ENCODE results near the gene ZNF92.
A peak's percentile ranks its signal among the peaks of the same experiment; 100 is the strongest.

ZNF92 gene

GRCh38 chr7:65354263-65354662, 19.4 kb upstream of the ZNF92 start (continued):
- TF ChIP-seq, protein P1, sequence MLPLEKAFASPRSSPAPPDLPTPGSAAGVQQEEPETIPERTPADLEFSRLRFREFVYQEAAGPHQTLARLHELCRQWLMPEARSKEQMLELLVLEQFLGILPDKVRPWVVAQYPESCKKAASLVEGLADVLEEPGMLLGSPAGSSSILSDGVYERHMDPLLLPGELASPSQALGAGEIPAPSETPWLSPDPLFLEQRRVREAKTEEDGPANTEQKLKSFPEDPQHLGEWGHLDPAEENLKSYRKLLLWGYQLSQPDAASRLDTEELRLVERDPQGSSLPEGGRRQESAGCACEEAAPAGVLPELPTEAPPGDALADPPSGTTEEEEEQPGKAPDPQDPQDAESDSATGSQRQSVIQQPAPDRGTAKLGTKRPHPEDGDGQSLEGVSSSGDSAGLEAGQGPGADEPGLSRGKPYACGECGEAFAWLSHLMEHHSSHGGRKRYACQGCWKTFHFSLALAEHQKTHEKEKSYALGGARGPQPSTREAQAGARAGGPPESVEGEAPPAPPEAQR (tag by site-specific recombination; IDR thresholded peaks at IDR 0.05) = no peak

- H3K9me3 ChIP-seq (ENCODE audit: control insufficient read depth, insufficient read depth, low read depth, low read length) = no peaks in the 10 kb centered on the region
- POLR2A ChIA-PET = no interaction called here
- peaks cover 1% of the 10 kb centered on the region; the same call in 1 of the 2 replicates for H3K4me1 ChIP-seq (ENCODE audit: control insufficient read depth, insufficient read depth, low read length)
- H3K27ac ChIP-seq (ENCODE audit: extremely low read depth, low read depth, low read length) = no peak overlapping the region
- H3K36me3 ChIP-seq (ENCODE audit: control insufficient read depth in 2 of 2, insufficient read depth in 1 of 2, low read length in 2 of 2) = no peaks in the 10 kb centered on the region
- H3K4me3 ChIP-seq (ENCODE audit: low read depth, low read length) = no peak overlapping the region
- CTCF ChIA-PET = no interaction called here
- TF ChIP-seq, protein P2, sequence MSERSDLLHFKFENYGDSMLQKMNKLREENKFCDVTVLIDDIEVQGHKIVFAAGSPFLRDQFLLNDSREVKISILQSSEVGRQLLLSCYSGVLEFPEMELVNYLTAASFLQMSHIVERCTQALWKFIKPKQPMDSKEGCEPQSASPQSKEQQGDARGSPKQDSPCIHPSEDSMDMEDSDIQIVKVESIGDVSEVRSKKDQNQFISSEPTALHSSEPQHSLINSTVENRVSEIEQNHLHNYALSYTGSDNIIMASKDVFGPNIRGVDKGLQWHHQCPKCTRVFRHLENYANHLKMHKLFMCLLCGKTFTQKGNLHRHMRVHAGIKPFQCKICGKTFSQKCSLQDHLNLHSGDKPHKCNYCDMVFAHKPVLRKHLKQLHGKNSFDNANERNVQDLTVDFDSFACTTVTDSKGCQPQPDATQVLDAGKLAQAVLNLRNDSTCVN (tag by site-specific recombination; optimal IDR thresholded peaks at IDR 0.05) = no peak
- no peak for TF ChIP-seq ZSCAN30 (tag by site-specific recombination; IDR thresholded peaks at IDR 0.05)
- TF ChIP-seq ZNF155 (tag by site-specific recombination; IDR thresholded peaks at IDR 0.05) = no peak
- no peak for TF ChIP-seq GLI2 (tag by site-specific recombination; IDR thresholded peaks at IDR 0.05; ENCODE audit: borderline replicate concordance, low read depth)
- TF ChIP-seq, protein P3, sequence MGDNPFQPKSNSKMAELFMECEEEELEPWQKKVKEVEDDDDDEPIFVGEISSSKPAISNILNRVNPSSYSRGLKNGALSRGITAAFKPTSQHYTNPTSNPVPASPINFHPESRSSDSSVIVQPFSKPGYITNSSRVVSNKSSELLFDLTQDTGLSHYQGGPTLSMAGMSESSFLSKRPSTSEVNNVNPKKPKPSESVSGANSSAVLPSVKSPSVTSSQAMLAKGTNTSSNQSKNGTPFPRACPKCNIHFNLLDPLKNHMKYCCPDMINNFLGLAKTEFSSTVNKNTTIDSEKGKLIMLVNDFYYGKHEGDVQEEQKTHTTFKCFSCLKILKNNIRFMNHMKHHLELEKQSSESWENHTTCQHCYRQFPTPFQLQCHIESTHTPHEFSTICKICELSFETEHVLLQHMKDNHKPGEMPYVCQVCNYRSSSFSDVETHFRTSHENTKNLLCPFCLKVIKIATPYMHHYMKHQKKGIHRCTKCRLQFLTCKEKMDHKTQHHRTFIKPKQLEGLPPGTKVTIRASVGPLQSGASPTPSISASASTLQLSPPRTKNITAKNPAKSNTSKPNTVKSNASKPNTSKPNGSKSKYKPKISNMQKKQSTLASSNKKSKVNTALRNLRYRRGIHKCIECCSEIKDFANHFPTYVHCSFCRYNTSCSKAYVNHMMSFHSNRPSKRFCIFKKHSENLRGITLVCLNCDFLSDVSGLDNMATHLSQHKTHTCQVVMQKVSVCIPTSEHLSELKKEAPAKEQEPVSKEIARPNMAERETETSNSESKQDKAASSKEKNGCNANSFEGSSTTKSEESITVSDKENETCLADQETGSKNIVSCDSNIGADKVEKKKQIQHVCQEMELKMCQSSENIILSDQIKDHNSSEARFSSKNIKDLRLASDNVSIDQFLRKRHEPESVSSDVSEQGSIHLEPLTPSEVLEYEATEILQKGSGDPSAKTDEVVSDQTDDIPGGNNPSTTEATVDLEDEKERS (tag by site-specific recombination; IDR thresholded peaks at IDR 0.05) = no peak
- no peak for TF ChIP-seq ZNF335 (tag by site-specific recombination; conservative IDR thresholded peaks at IDR 0.05)
- TF ChIP-seq ZBTB17 (tag by site-specific recombination; IDR thresholded peaks at IDR 0.05) = no peak
- no peak for TF ChIP-seq ZFHX2 (tag by site-specific recombination; conservative IDR thresholded peaks at IDR 0.05)
- no peak for TF ChIP-seq ZNF501 (tag by site-specific recombination; IDR thresholded peaks at IDR 0.05)
- no peak for TF ChIP-seq IKZF3 (tag by site-specific recombination; IDR thresholded peaks at IDR 0.05)
- TF ChIP-seq KLF16 (tag by site-specific recombination; IDR thresholded peaks at IDR 0.05) = no peak
Measured at GRCh38 chr7:65369843-65370242, 3.8 kb upstream of the ZNF92 start.

GRCh38 chr7:65371468-65371867, 2.2 kb upstream of the ZNF92 start:
- ChIA-PET CTCF (no interaction called here), POLR2A (no interaction called here)
- no peak overlapping the region for H3K4me3 ChIP-seq (ENCODE audit: low read depth, low read length)
- H3K9me3 ChIP-seq (ENCODE audit: control insufficient read depth, insufficient read depth, low read depth, low read length) = no peaks in the 10 kb centered on the region
- TF ChIP-seq FEZF1 (tag by site-specific recombination; IDR thresholded peaks at IDR 0.05) (peak; percentile 39; the same call in 1 of the 2 replicates), ZNF169 (tag by site-specific recombination; IDR thresholded peaks at IDR 0.05) (no peak)
- H3K4me1 ChIP-seq (ENCODE audit: control insufficient read depth, insufficient read depth, low read length) = peaks cover 6% of the 10 kb centered on the region; the same call in 1 of the 2 replicates
- H3K36me3 ChIP-seq (ENCODE audit: control insufficient read depth in 2 of 2, insufficient read depth in 1 of 2, low read length in 2 of 2) = peaks cover 6 to 8% of the 10 kb centered on the region in 2 experiments; a peak in 2 of 3 replicates
- no peak overlapping the region for H3K27ac ChIP-seq (ENCODE audit: extremely low read depth, low read depth, low read length)

- peaks cover 10 to 32% of the 10 kb centered on the region in 2 experiments for H3K36me3 ChIP-seq (ENCODE audit: control insufficient read depth in 2 of 2, insufficient read depth in 1 of 2, low read length in 2 of 2)
- no peak overlapping the region for H3K4me3 ChIP-seq (ENCODE audit: low read depth, low read length)
- CTCF ChIA-PET = no interaction called here
Measured at GRCh38 chr7:65379318-65379717, 5.7 kb downstream of the ZNF92 start.

More at GRCh38 chr7:65379318-65379717, 5.7 kb downstream of the ZNF92 start:
- POLR2A ChIA-PET = interaction anchor here (0.5 kb wide), 1 partner anchor 368 kb away, joined by 3 read pairs; no protein-coding TSS in a partner anchor
- peaks cover 8% of the 10 kb centered on the region for H3K4me1 ChIP-seq (ENCODE audit: control insufficient read depth, insufficient read depth, low read length)
- H3K9me3 ChIP-seq (ENCODE audit: control insufficient read depth, insufficient read depth, low read depth, low read length) = no peaks in the 10 kb centered on the region
- no peak for TF ChIP-seq IKZF3 (tag by site-specific recombination; IDR thresholded peaks at IDR 0.05)
- no peak for TF ChIP-seq ZNF624 (tag by site-specific recombination; IDR thresholded peaks at IDR 0.05)
- TF ChIP-seq ZNF391 (tag by site-specific recombination; IDR thresholded peaks at IDR 0.05; ENCODE audit: borderline replicate concordance, low read depth) = no peak
- TF ChIP-seq ZNF580 (tag by site-specific recombination; IDR thresholded peaks at IDR 0.05) = no peak
- no peak for TF ChIP-seq HOXC10 (CRISPR knock-in tag; IDR thresholded peaks at IDR 0.05)
- peak; percentile 19; the same call in 1 of the 2 replicates for TF ChIP-seq ZFHX2 (tag by site-specific recombination; conservative IDR thresholded peaks at IDR 0.05)
- TF ChIP-seq ZNF600 (tag by site-specific recombination; IDR thresholded peaks at IDR 0.05) = peak; percentile 50; the same call in 1 of the 2 replicates
- TF ChIP-seq ZNF544 (tag by site-specific recombination; IDR thresholded peaks at IDR 0.05) = no peak
- TF ChIP-seq PRDM1 (tag by site-specific recombination; IDR thresholded peaks at IDR 0.05) = 0 out of 2 replicates have a peak, but pooled peaks have one; percentile 15
- peak; percentile 39; the same call in 1 of the 2 replicates for TF ChIP-seq EGR2 (tag by site-specific recombination; IDR thresholded peaks at IDR 0.05; ENCODE audit: low read depth)
- H3K27ac ChIP-seq (ENCODE audit: extremely low read depth, low read depth, low read length) = no peak overlapping the region

Measured in HEK293 (cell line).